CD14-positive monocyte (primary cell): ENCODE data around the gene IRF2BPL. TPM values are rescaled to one million over a fixed set of nuclear protein-coding genes. Genes with fewer than 3 reads are reported as not detected.

Experiments
- DNase-seq, 3 donors: peaks; one replicate each; pipeline ENCODE4 v3.0.0-alpha.2; 2011 to 2022
- H2AFZ ChIP-seq: 2 replicates; pipeline ENCODE4 v1.6.0; 2012; ENCODE audit warnings: mild to moderate bottlenecking, low read depth, low read length, inconsistent platforms; ENCODE audit not compliant: insufficient read depth, poor library complexity, severe bottlenecking
- H3K27ac ChIP-seq, 2 donors: 1 replicate in 1 of 2; 2 replicates in 1 of 2; pipeline ENCODE4 v1.5.1; 2012 to 2013; ENCODE audit warnings: low read length in 2 of 2, control low read depth in 1 of 2, inconsistent platforms in 1 of 2, low read depth in 1 of 2, mild to moderate bottlenecking in 1 of 2
- H3K27me3 ChIP-seq, 2 donors: one replicate each; pipeline versions ENCODE4 v1.6.0 to v1.6.1; 2011 to 2013; ENCODE audit warnings: low read length in 2 of 2; ENCODE audit not compliant: control insufficient read depth in 2 of 2, insufficient read depth in 2 of 2
- H3K36me3 ChIP-seq, 2 donors: replicated peaks in 1 of 2; 1 replicate in 1 of 2; 2 replicates in 1 of 2; pipeline versions ENCODE4 v1.5.1 to v1.6.1; 2012 to 2013; ENCODE audit warnings: low read length in 2 of 2, control low read depth in 1 of 2, inconsistent platforms in 1 of 2, mild to moderate bottlenecking in 1 of 2; ENCODE audit not compliant: insufficient read depth in 2 of 2, control insufficient read depth in 1 of 2
- H3K4me1 ChIP-seq, 2 donors: 1 replicate in 1 of 2; 2 replicates in 1 of 2; pipeline versions ENCODE4 v1.5.1 to v1.6.1; 2012 to 2013; ENCODE audit warnings: low read length in 2 of 2, control low read depth in 1 of 2, inconsistent platforms in 1 of 2, mild to moderate bottlenecking in 1 of 2, moderate library complexity in 1 of 2; ENCODE audit not compliant: insufficient read depth in 2 of 2, control insufficient read depth in 1 of 2
- H3K4me2 ChIP-seq: replicated peaks from 2 replicates; pipeline ENCODE3; 2012; ENCODE audit warnings: low read length, moderate library complexity, mild to moderate bottlenecking; ENCODE audit not compliant: poor library complexity, severe bottlenecking; ENCODE audit errors: extremely low read depth
- H3K4me3 ChIP-seq, 3 experiments: fragments of 200-600 bp in 1 of 3; sonication (generic) in 1 of 3; replicated peaks in 1 of 3; 1 replicate in 2 of 3; 2 replicates in 1 of 3; pipeline ENCODE4 v1.5.1; 2011 to 2013; ENCODE audit warnings: low read length in 3 of 3, mild to moderate bottlenecking in 3 of 3, control low read depth in 2 of 3, low read depth in 2 of 3, inconsistent platforms in 1 of 3, moderate library complexity in 1 of 3
- H3K79me2 ChIP-seq: 2 replicates; pipeline ENCODE4 v1.6.0; 2012; ENCODE audit warnings: mild to moderate bottlenecking, control low read depth, inconsistent platforms, low read length, moderate library complexity; ENCODE audit not compliant: insufficient read depth
- H3K9ac ChIP-seq: 2 replicates; pipeline ENCODE4 v1.6.0; 2017; ENCODE audit warnings: low read length, mild to moderate bottlenecking; ENCODE audit not compliant: insufficient read depth, poor library complexity, severe bottlenecking
- H3K9me3 ChIP-seq, 2 donors: replicated peaks in 1 of 2; 1 replicate in 1 of 2; 2 replicates in 1 of 2; pipeline versions ENCODE4 v1.5.1 to v1.6.1; 2012 to 2013; ENCODE audit warnings: low read length in 2 of 2, control low read depth in 1 of 2; ENCODE audit not compliant: control insufficient read depth in 1 of 2, insufficient read depth in 1 of 2
- H4K20me1 ChIP-seq: 2 replicates; pipeline ENCODE4 v1.6.0; 2012; ENCODE audit warnings: mild to moderate bottlenecking, low read length, control low read depth, moderate library complexity; ENCODE audit not compliant: insufficient read depth
- H3K27ac Mint-ChIP-seq, 7 donors: one replicate each; pipeline ENCODE4 v1.8.0; 2020; ENCODE audit warnings: mild to moderate bottlenecking in 7 of 7, mixed read lengths in 7 of 7, moderate library complexity in 6 of 7, inconsistent platforms in 2 of 7
- H3K27me3 Mint-ChIP-seq, 3 donors: one replicate each; pipeline ENCODE4 v1.8.0; 2021 to 2022; ENCODE audit warnings: low read depth in 3 of 3, mild to moderate bottlenecking in 3 of 3, mixed read lengths in 3 of 3, moderate library complexity in 3 of 3, inconsistent platforms in 1 of 3
- H3K36me3 Mint-ChIP-seq, 2 donors: one replicate each; pipeline ENCODE4 v1.8.0; 2020; ENCODE audit warnings: mixed read lengths in 2 of 2, inconsistent platforms in 1 of 2, mild to moderate bottlenecking in 1 of 2
- H3K4me1 Mint-ChIP-seq: one replicate; pipeline ENCODE4 v1.8.0; 2020; ENCODE audit warnings: mild to moderate bottlenecking, mixed read lengths
- H3K4me3 Mint-ChIP-seq, 2 donors: one replicate each; pipeline ENCODE4 v1.8.0; 2020; ENCODE audit warnings: mild to moderate bottlenecking in 2 of 2, mixed read lengths in 2 of 2, moderate library complexity in 1 of 2
- H3K9me3 Mint-ChIP-seq, 7 donors: one replicate each; pipeline ENCODE4 v1.8.0; 2020 to 2022; ENCODE audit warnings: mixed read lengths in 7 of 7, mild to moderate bottlenecking in 6 of 7, moderate library complexity in 6 of 7, inconsistent platforms in 2 of 7
- CTCF ChIP-seq: fragments of 200-600 bp; IDR thresholded peaks from one replicate; pipeline ENCODE4 v1.8.0; 2022; ENCODE audit warnings: antibody characterized with exemption, mild to moderate bottlenecking
- WGBS: methylation state at CpG from one replicate; pipeline ENCODE4 v1.1.5; 2013; ENCODE audit warnings: missing lambda C conversion rate; ENCODE audit not compliant: insufficient coverage; 5-methylcytosine and 5-hydroxymethylcytosine counted together
- intact Hi-C, 2 donors: fragments of 100-400 bp; cut with micrococcal nuclease; formaldehyde crosslinking; loops; one replicate each; pipeline versions ENCODE4 v1.15.0 to v1.15.1; 2023
- polyA plus RNA-seq, 3 donors: library from polyadenylated mRNA; depleted of rRNA in 1 of 3; unstranded in 2 of 3; stranded (reverse) in 1 of 3; fragments of 300-500 nt in 2 of 3; fragments of >200 nt in 1 of 3; fragmentation: Illumina TruSeq in 2 of 3; gene quantifications; 1 replicate in 2 of 3; 2 replicates in 1 of 3; pipeline ENCODE4 v1.2.3, GENCODE V29; 2012 to 2021

IRF2BPL gene
- polyA plus RNA-seq, 3 donors: 1.4 to 17.9 (median 1.9) TPM

GRCh38 chr14:77039285-77040058 is 11.0 kb upstream of the IRF2BPL start:
- Histone ChIP-seq H4K20me1 (no peaks in the 10 kb centered on the region), H3K36me3 (no peaks in the 10 kb centered on the region), H2AFZ (peak overlapping the region; percentile 62), H3K27me3 (no peaks in the 10 kb centered on the region), H3K4me1 (peaks cover 85 to 88% of the 10 kb centered on the region in 2 donors), H3K27ac (peak overlapping the region; percentile 93 to 95), H3K4me2 (peak overlapping the region; percentile 72), H3K79me2 (peaks cover 10% of the 10 kb centered on the region), H3K9ac (peak overlapping the region; percentile 64), H3K4me3 (peak overlapping the region; percentile 30 to 67 (median 38)), H3K9me3 (no peaks in the 10 kb centered on the region)
- H3K4me3 Mint-ChIP-seq: peak overlapping the region; percentile 73 to 86
- H3K36me3 Mint-ChIP-seq: peaks cover 4 to 11% of the 10 kb centered on the region in 2 donors
- TF ChIP-seq CTCF: no peak
- peaks cover 0 to 7% (median 0%) of the 10 kb centered on the region in 3 donors for H3K27me3 Mint-ChIP-seq
- 10% methylated on average over 2 of the region's 10 CpGs for WGBS
- no peak for DNase-seq
- peak overlapping the region; percentile 94 to 99 (median 99) for H3K27ac Mint-ChIP-seq
- H3K4me1 Mint-ChIP-seq: peaks cover 87% of the 10 kb centered on the region
- intact Hi-C loops: loop anchor here in 1 of 2 donors (5.0 kb wide), 2 partner anchors 62 to 82 kb away; no protein-coding TSS in a partner anchor
- H3K9me3 Mint-ChIP-seq: peaks cover 0 to 2% (median 0%) of the 10 kb centered on the region in 7 donors

DNA sequence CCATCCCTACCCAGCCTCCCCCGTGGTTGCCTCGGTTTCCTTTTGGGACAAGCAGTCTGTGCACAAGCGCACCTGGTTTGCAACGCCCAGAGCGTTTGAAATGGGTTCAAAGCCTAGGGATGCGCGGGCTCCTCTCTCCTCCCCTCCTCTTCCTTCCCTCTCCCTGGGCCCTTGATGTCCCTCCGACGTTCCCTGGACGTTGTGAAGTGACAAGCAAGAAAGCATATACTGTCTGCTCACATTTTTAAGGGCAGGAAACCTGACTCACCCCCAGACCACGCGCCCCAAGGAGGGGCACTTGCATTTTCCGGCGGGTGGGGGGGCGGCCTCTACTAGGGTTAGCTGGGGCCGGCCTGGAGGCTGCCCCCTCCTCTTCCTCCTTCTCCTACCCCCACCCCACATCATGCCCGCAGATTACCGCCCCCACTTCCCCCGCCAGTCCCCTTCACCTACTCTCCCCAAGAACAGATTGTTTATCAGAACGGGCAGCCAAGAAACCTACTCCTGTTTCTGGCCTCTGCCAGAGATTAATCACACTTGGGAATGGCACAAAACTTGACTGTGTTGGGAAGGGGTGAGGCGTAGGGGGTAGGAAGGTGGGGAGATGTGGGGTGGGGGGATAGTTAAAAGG is 9.5 kb upstream of the IRF2BPL start:
- H3K9me3 Mint-ChIP-seq: no peaks in the 10 kb centered on the region
- peak overlapping the region; percentile 54 to 88 for H3K4me3 Mint-ChIP-seq
- H4K20me1 ChIP-seq: no peaks in the 10 kb centered on the region
- peaks cover 0 to 7% (median 1%) of the 10 kb centered on the region in 3 donors for H3K27me3 Mint-ChIP-seq
- peak overlapping the region; percentile 65 for H3K4me2 ChIP-seq
- DNase-seq: peak; percentile 74 to 82 (median 75)
- 2% methylated on average over 8 of the region's 21 CpGs for WGBS
- H3K9me3 ChIP-seq: no peaks in the 10 kb centered on the region
- H2AFZ ChIP-seq: peak overlapping the region; percentile 78
- H3K79me2 ChIP-seq: peaks cover 14% of the 10 kb centered on the region
- peak overlapping the region in 1 of 3 experiments; percentile 58 for H3K4me3 ChIP-seq
- no peaks in the 10 kb centered on the region for H3K36me3 ChIP-seq
- H3K27me3 ChIP-seq: no peaks in the 10 kb centered on the region
- no peak for TF ChIP-seq CTCF
- H3K9ac ChIP-seq: peak overlapping the region; percentile 30
- H3K4me1 ChIP-seq: peaks cover 85 to 88% of the 10 kb centered on the region in 2 donors
- H3K27ac Mint-ChIP-seq: peak overlapping the region in 6 of 7 donors; percentile 68 to 91 (median 78)
- peaks cover 4 to 9% of the 10 kb centered on the region in 2 donors for H3K36me3 Mint-ChIP-seq
- intact Hi-C loops: no loop called here
- H3K4me1 Mint-ChIP-seq: peaks cover 85% of the 10 kb centered on the region
- peak overlapping the region in 1 of 2 donors; percentile 68 for H3K27ac ChIP-seq
